GM21423 (cell line): ENCODE measurements around the gene DGKK.
"Not testable (repeated sequence)": the region's sequence is repeated elsewhere in the genome, so short reads cannot be mapped to it uniquely, and the experiment has no call there.

ENCODE experiments used
- ATAC-seq: cut with Tn5 transposase; IDR thresholded peaks from one replicate; pipeline ENCODE4 v1.9.1; 2021; ENCODE audit warnings: mild to moderate bottlenecking, moderate library complexity; ENCODE audit not compliant: unreplicated experiment

DGKK gene

GRCh38 chrX:50430917-50431575, 39.6 kb downstream of the DGKK start:
- ATAC-seq: no peak

- ATAC-seq: no peak
Measured at GRCh38 chrX:50428174-50428573, 42.5 kb downstream of the DGKK start.

GRCh38 chrX:50407976-50408375, 62.6 kb downstream of the DGKK start:
- ATAC-seq: no peak

- ATAC-seq: no peak
Measured at GRCh38 chrX:50403903-50404302, 66.7 kb downstream of the DGKK start.

GRCh38 chrX:50402886-50403285, 67.7 kb downstream of the DGKK start:
- ATAC-seq: no peak

- ATAC-seq: no peak
Measured at GRCh38 chrX:50393902-50394301, 76.7 kb downstream of the DGKK start.

GRCh38 chrX:50386520-50386919, 84.1 kb downstream of the DGKK start:
- no peak for ATAC-seq

- ATAC-seq: no peak
Measured at GRCh38 chrX:50381729-50382415, 88.8 kb downstream of the DGKK start.

- ATAC-seq: no peak
Measured at GRCh38 chrX:50375481-50376267, 95.0 kb downstream of the DGKK start.

GRCh38 chrX:50372966-50373365, 97.7 kb downstream of the DGKK start:
- ATAC-seq: no peak

- no peak for ATAC-seq
Measured at GRCh38 chrX:50343917-50344316, 126.7 kb downstream of the DGKK start.

GRCh38 chrX:50333308-50333707, 137.3 kb downstream of the DGKK start:
- ATAC-seq: no peak

- ATAC-seq: not testable (repeated sequence)
Measured at GRCh38 chrX:50332668-50333067, 138.0 kb downstream of the DGKK start.

GRCh38 chrX:50327235-50327634, 143.4 kb downstream of the DGKK start:
- ATAC-seq: no peak
